OCI-LY7 (cell line): ENCODE results near the gene CNTN2.

ENCODE experiments used
- EZH2phosphoT487 ChIP-seq: fragments of 200-600 bp; sonication (generic); IDR thresholded peaks from 2 replicates; pipeline ENCODE4 v1.6.1; 2018; ENCODE audit warnings: low read depth, borderline replicate concordance, mild to moderate bottlenecking, mixed run types, antibody characterized with exemption, low read length, moderate library complexity, mixed read lengths
- TF ChIP-seq, protein P1 (sequence below): fragments of 200-600 bp; sonication (generic); conservative IDR thresholded peaks from 2 replicates; pipeline ENCODE4 v1.5.1; 2014; ENCODE audit warnings: mild to moderate bottlenecking, antibody characterized with exemption, low read length, moderate library complexity, mixed read lengths

DNA sequence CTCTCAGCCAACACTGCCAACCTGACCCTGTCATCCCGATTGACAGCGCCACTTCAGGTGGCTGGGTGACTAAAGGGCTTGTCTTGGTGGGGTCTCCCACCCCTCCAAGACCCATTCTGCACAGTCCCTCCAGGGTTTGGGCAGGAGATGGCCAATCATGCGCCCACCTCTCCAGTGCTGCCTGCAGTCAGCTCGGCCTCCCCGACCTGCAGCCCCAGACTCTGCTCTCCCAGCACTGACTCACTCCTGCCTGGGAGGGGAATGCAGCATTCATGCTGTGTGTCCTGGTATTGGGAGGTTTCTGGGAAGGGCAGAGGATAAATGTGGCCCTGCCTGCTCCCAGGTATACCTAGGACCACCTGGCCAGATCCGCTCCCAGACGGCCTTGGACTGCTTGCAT, 31.5 kb downstream of the CNTN2 start:
- TF ChIP-seq, protein P1, sequence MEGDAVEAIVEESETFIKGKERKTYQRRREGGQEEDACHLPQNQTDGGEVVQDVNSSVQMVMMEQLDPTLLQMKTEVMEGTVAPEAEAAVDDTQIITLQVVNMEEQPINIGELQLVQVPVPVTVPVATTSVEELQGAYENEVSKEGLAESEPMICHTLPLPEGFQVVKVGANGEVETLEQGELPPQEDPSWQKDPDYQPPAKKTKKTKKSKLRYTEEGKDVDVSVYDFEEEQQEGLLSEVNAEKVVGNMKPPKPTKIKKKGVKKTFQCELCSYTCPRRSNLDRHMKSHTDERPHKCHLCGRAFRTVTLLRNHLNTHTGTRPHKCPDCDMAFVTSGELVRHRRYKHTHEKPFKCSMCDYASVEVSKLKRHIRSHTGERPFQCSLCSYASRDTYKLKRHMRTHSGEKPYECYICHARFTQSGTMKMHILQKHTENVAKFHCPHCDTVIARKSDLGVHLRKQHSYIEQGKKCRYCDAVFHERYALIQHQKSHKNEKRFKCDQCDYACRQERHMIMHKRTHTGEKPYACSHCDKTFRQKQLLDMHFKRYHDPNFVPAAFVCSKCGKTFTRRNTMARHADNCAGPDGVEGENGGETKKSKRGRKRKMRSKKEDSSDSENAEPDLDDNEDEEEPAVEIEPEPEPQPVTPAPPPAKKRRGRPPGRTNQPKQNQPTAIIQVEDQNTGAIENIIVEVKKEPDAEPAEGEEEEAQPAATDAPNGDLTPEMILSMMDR = no peak
- TF ChIP-seq EZH2phosphoT487 = no peak
